Common myeloid progenitor, CD34-positive (primary cell): Measurements from ENCODE around the gene SSH2.

ENCODE experiments used
- CTCF ChIA-PET: fragments of 350-600 bp; sonication (Branson Sonifier 250); formaldehyde crosslinking; loops from one replicate; lab custom pipeline; 2021; ENCODE audit warnings: antibody characterized with exemption; lab: Charles Lee
- POLR2A ChIA-PET: fragments of 350-600 bp; sonication (Branson Sonifier 250); formaldehyde crosslinking; loops from one replicate; lab custom pipeline; 2021; ENCODE audit warnings: antibody characterized with exemption; lab: Charles Lee
- DNase-seq, 3 donors: peaks; one replicate each; pipeline versions ENCODE4 v3.0.0 to v3.0.0-alpha.2; 2013
- H3K27ac ChIP-seq, 2 experiments: 1 replicate in 1 of 2; 2 replicates in 1 of 2; pipeline ENCODE4 v1.7.0; 2013; ENCODE audit warnings: inconsistent platforms in 2 of 2, low read length in 2 of 2, mild to moderate bottlenecking in 2 of 2, low read depth in 1 of 2, moderate library complexity in 1 of 2; ENCODE audit not compliant: severe bottlenecking in 2 of 2, insufficient read depth in 1 of 2, poor library complexity in 1 of 2
- H3K27me3 ChIP-seq, 5 experiments: replicated peaks in 2 of 5; 1 replicate in 3 of 5; 2 replicates in 2 of 5; pipeline versions ENCODE4 v1.6.1 to v1.7.0; 2013; ENCODE audit warnings: low read length in 4 of 5, mild to moderate bottlenecking in 2 of 5, moderate library complexity in 2 of 5, inconsistent platforms in 1 of 5; ENCODE audit not compliant: insufficient read depth in 5 of 5, control insufficient read depth in 4 of 5
- H3K36me3 ChIP-seq, 4 experiments: 1 replicate in 2 of 4; 2 replicates in 2 of 4; pipeline versions ENCODE4 v1.6.1 to v1.7.0; 2013; ENCODE audit warnings: low read length in 3 of 4, control low read depth in 1 of 4, mild to moderate bottlenecking in 1 of 4; ENCODE audit not compliant: control insufficient read depth in 4 of 4, insufficient read depth in 4 of 4
- H3K4me1 ChIP-seq, 4 experiments: 1 replicate in 3 of 4; 2 replicates in 1 of 4; pipeline versions ENCODE4 v1.6.1 to v1.7.1; 2013; ENCODE audit warnings: low read length in 3 of 4, mild to moderate bottlenecking in 3 of 4, control low read depth in 1 of 4, inconsistent platforms in 1 of 4, moderate library complexity in 1 of 4; ENCODE audit not compliant: control insufficient read depth in 4 of 4, insufficient read depth in 4 of 4; ENCODE audit errors: control extremely low read depth in 1 of 4
- H3K4me3 ChIP-seq, 7 experiments: 1 replicate in 4 of 7; 2 replicates in 3 of 7; pipeline versions ENCODE4 v1.5.1 to v1.7.0; 2013; ENCODE audit warnings: mild to moderate bottlenecking in 7 of 7, low read length in 6 of 7, moderate library complexity in 6 of 7, inconsistent platforms in 2 of 7, low read depth in 2 of 7, control low read depth in 1 of 7; ENCODE audit not compliant: insufficient read depth in 4 of 7, control insufficient read depth in 1 of 7; ENCODE audit errors: extremely low read depth in 1 of 7
- H3K9me3 ChIP-seq, 5 experiments: 1 replicate in 4 of 5; 2 replicates in 1 of 5; pipeline versions ENCODE4 v1.6.1 to v1.7.1; 2013; ENCODE audit warnings: low read length in 4 of 5, mild to moderate bottlenecking in 2 of 5, inconsistent platforms in 1 of 5, low read depth in 1 of 5, moderate library complexity in 1 of 5; ENCODE audit not compliant: control insufficient read depth in 4 of 5, insufficient read depth in 2 of 5; ENCODE audit errors: control extremely low read depth in 1 of 5
- WGBS: methylation state at CpG from one replicate; pipeline ENCODE4 v1.1.5; 2013; ENCODE audit not compliant: insufficient coverage; 5-methylcytosine and 5-hydroxymethylcytosine counted together

Gene SSH2

GRCh38 chr17:29710891-29711418 is 219.1 kb downstream of the SSH2 start:
- CTCF ChIA-PET = interaction anchor here (1.2 to 1.6 kb wide), 3 partner anchors 11 to 68 kb away, joined by 3 to 7 read pairs (median 3); no protein-coding TSS in a partner anchor
- peaks cover 7 to 53% (median 21%) of the 10 kb centered on the region in 4 experiments for H3K4me1 ChIP-seq
- POLR2A ChIA-PET = no interaction called here

GRCh38 chr17:29710520-29710884 is 219.5 kb downstream of the SSH2 start:
- ChIA-PET CTCF (interaction anchor here (1.2 to 1.6 kb wide), 3 partner anchors 12 to 69 kb away, joined by 3 to 7 read pairs (median 3); no protein-coding TSS in a partner anchor), POLR2A (no interaction called here)
- Histone ChIP-seq H3K9me3 (no peaks in the 10 kb centered on the region), H3K27me3 (no peaks in the 10 kb centered on the region), H3K4me1 (peaks cover 12 to 58% (median 25%) of the 10 kb centered on the region in 4 experiments), H3K36me3 (peaks cover 0 to 4% (median 0%) of the 10 kb centered on the region in 4 experiments), H3K27ac (no peak overlapping the region), H3K4me3 (no peak overlapping the region)
- WGBS = 100% methylated on average over 1 of the region's 1 CpG
- DNase-seq = no peak

More at GRCh38 chr17:29710891-29711418, 219.1 kb downstream of the SSH2 start:
- Histone ChIP-seq H3K4me3 (no peak overlapping the region), H3K27me3 (no peaks in the 10 kb centered on the region), H3K9me3 (no peaks in the 10 kb centered on the region), H3K36me3 (peaks cover 0 to 8% (median 0%) of the 10 kb centered on the region in 4 experiments), H3K27ac (no peak overlapping the region)
- no peak for DNase-seq
- WGBS = 98% methylated on average over 4 of the region's 5 CpGs

- WGBS = 75% methylated on average over 1 of the region's 3 CpGs
- H3K27ac ChIP-seq = no peak overlapping the region
- no peaks in the 10 kb centered on the region for H3K9me3 ChIP-seq
- POLR2A ChIA-PET = no interaction called here
- DNase-seq = no peak
- CTCF ChIA-PET = interaction anchor here (1.2 to 1.6 kb wide), 3 partner anchors 11 to 23 kb away, joined by 3 to 7 read pairs (median 3); no protein-coding TSS in a partner anchor
- no peak overlapping the region for H3K4me3 ChIP-seq
- peaks cover 0 to 3% (median 0%) of the 10 kb centered on the region in 4 experiments for H3K36me3 ChIP-seq
- H3K4me1 ChIP-seq = peaks cover 16 to 63% (median 30%) of the 10 kb centered on the region in 4 experiments
- H3K27me3 ChIP-seq = no peaks in the 10 kb centered on the region
Measured at GRCh38 chr17:29709866-29710519, 220.0 kb downstream of the SSH2 start.

GRCh38 chr17:29707212-29707571 is 222.8 kb downstream of the SSH2 start:
- H3K27ac ChIP-seq = peak overlapping the region in 1 of 2 experiments; percentile 54
- ChIA-PET CTCF (interaction anchor here (0.9 to 2.0 kb wide), 2 partner anchors 15 to 68 kb away, joined by 3 to 5 read pairs; no protein-coding TSS in a partner anchor), POLR2A (interaction anchor here (0.8 to 1.2 kb wide), 2 partner anchors 15 to 18 kb away, joined by 3 read pairs; no protein-coding TSS in a partner anchor)
- H3K4me1 ChIP-seq = peaks cover 19 to 61% (median 35%) of the 10 kb centered on the region in 4 experiments
- no peaks in the 10 kb centered on the region for H3K9me3 ChIP-seq
- H3K27me3 ChIP-seq = no peaks in the 10 kb centered on the region
- peaks cover 2 to 8% (median 4%) of the 10 kb centered on the region in 4 experiments for H3K36me3 ChIP-seq
- H3K4me3 ChIP-seq = peak overlapping the region in 2 of 7 experiments; percentile 7 to 10
- no peak for DNase-seq

GRCh38 chr17:29706045-29706431 is 224.0 kb downstream of the SSH2 start:
- Histone ChIP-seq H3K4me3 (peak overlapping the region in 3 of 7 experiments; percentile 19 to 48 (median 43)), H3K27me3 (no peaks in the 10 kb centered on the region), H3K36me3 (peaks cover 2 to 12% (median 10%) of the 10 kb centered on the region in 4 experiments), H3K4me1 (peaks cover 19 to 59% (median 35%) of the 10 kb centered on the region in 4 experiments), H3K9me3 (no peaks in the 10 kb centered on the region), H3K27ac (peak overlapping the region; percentile 81 to 89)
- ChIA-PET POLR2A (interaction anchor here (1.2 kb wide), 1 partner anchor 17 kb away, joined by 3 read pairs; no protein-coding TSS in a partner anchor), CTCF (interaction anchor here (0.9 to 2.0 kb wide), 5 partner anchors 17 to 73 kb away, joined by 3 to 11 read pairs (median 5); no protein-coding TSS in a partner anchor)
- DNase-seq = no peak

GRCh38 chr17:29705386-29705785 is 224.6 kb downstream of the SSH2 start:
- Histone ChIP-seq H3K27me3 (no peaks in the 10 kb centered on the region), H3K9me3 (no peaks in the 10 kb centered on the region), H3K4me1 (peaks cover 19 to 52% (median 34%) of the 10 kb centered on the region in 4 experiments), H3K27ac (peak overlapping the region; percentile 81 to 89), H3K36me3 (peaks cover 2 to 12% (median 9%) of the 10 kb centered on the region in 4 experiments), H3K4me3 (peak overlapping the region in 3 of 7 experiments; percentile 16 to 33 (median 33))
- CTCF ChIA-PET = interaction anchor here (0.9 to 2.0 kb wide), 5 partner anchors 17 to 74 kb away, joined by 3 to 11 read pairs (median 5); no protein-coding TSS in a partner anchor
- POLR2A ChIA-PET = interaction anchor here (0.8 kb wide), 1 partner anchor 56 kb away, joined by 3 read pairs; no protein-coding TSS in a partner anchor
- whole genome bisulfite sequencing = 10% methylated on average over 2 of the region's 3 CpGs
- DNase-seq = peak in 1 of 3 donors; percentile 20
